Left lung (tissue), 10 donors: ENCODE data around the gene SOAT2. TPM values are rescaled to one million over a fixed set of nuclear protein-coding genes. Genes with fewer than 3 reads are reported as not detected.

Experiments
- ATAC-seq: fragments of 200-7000 bp; cut with Tn5 transposase; one replicate; pipeline ENCODE4 v1.9.1; 2020; ENCODE audit warnings: moderate library complexity
- DNase-seq, 4 donors: peaks; one replicate each; pipeline ENCODE4 v3.0.0-alpha.2; 2013 to 2020
- H3K27ac ChIP-seq, 2 donors: fragments of 200-600 bp; sonication (generic) in 1 of 2; one replicate each; pipeline versions ENCODE4 v1.5.0 to v1.8.0; 2020 to 2021
- H3K27me3 ChIP-seq, 2 donors: fragments of 200-600 bp; sonication (generic) in 1 of 2; one replicate each; pipeline versions ENCODE4 v1.5.0 to v1.8.0; 2020 to 2021
- H3K36me3 ChIP-seq, 2 donors: fragments of 200-600 bp; sonication (generic) in 1 of 2; one replicate each; pipeline versions ENCODE4 v1.5.0 to v1.8.0; 2020 to 2021
- H3K4me1 ChIP-seq, 2 donors: fragments of 200-600 bp; one replicate each; pipeline ENCODE4 v1.8.0; 2021
- H3K4me3 ChIP-seq, 2 donors: fragments of 200-600 bp; sonication (generic) in 1 of 2; one replicate each; pipeline versions ENCODE4 v1.5.0 to v1.8.0; 2020 to 2021; ENCODE audit warnings: mild to moderate bottlenecking in 1 of 2
- H3K9me3 ChIP-seq, 2 donors: fragments of 200-600 bp; sonication (generic) in 1 of 2; one replicate each; pipeline versions ENCODE4 v1.5.0 to v1.8.0; 2020 to 2021
- intact Hi-C, 2 donors: fragments of 100-400 bp; cut with DNase I; formaldehyde crosslinking; loops; one replicate each; pipeline versions ENCODE4 v1.11.2 to v1.14.2; 2022
- polyA plus RNA-seq, 6 donors: library from polyadenylated mRNA; unstranded; fragments of 120-200 nt; gene quantifications; one replicate each; pipeline ENCODE4 v1.2.1, GENCODE V29; 2013; ENCODE audit not compliant: insufficient read length in 6 of 6
- total RNA-seq, 2 donors: library from RNA; stranded (reverse); fragmentation: NEBNext Ultra II Directional; extraction: Animal tissue kit (Norgen Biotek cat#: 25700); gene quantifications; one replicate each; pipeline ENCODE4 v1.2.1, GENCODE V29; 2021
- TF ChIP-seq, protein P1 (sequence below), 2 donors: fragments of 200-600 bp; sonication (generic) in 1 of 2; IDR thresholded peaks; one replicate each; pipeline versions ENCODE4 v1.5.0 to v1.8.0; 2021; ENCODE audit warnings: antibody characterized with exemption in 2 of 2
- donor health status: DM: no; HTN: yes; CAD: no.
- donor health status: DM: no; HTN: no; CAD: no.

SOAT2 gene
- total and polyA plus RNA-seq, 8 donors = 0.13 to 0.42 (median 0.19) TPM; not detected in 2

DNA sequence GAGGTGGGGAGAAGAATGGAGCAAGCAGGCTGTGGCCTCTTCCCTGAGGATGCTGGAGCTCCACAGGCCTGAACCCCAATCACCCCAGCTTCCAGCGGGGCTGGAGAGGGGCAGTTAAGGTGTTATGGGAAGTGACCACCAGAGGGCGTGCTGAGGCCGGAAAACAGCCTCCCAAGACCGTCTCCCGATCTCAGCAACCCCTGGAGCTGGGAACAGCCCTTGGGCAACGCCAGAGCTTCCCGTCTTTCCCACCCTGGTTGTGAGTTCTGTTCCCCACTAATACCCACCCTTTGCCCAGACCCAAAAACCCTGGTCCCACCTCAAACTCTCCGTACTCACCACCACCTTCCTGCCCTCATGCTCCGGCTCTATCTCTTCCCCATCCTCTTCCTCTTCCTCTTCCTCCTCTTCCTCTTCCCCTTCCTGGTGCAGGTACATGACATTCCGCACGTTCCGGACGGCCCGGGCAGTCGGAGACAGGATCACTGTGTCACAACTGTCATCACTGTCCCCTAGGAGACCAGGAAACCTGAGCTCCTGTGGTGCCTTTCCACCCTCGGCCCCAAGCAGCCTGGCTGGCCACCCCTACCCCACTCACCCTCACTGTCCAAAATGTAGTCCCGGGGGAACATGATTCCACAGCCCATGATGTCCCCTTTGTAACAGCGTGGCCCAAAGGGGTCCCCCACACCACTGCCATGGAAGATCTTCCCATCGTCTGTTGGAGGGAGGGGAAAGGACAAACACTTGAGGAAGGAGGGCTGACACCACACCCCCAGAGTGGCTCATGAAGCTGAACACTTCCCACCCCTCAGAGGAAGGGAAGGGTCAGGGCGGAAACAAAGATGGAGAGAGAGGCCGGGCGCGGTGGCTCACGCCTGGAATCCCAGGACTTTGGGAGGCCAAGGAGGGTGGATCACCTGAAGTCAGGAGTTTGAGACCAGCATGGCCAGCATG is 37.0 kb upstream of the SOAT2 start:
- intact Hi-C loops = loop anchor here in 1 of 2 donors (2.0 kb wide), 1 partner anchor 33 kb away; no protein-coding TSS in a partner anchor
- ATAC-seq = peak; percentile 65
- Histone ChIP-seq H3K27me3 (no peaks in the 10 kb centered on the region), H3K4me3 (no peak overlapping the region), H3K4me1 (peaks cover 11 to 48% of the 10 kb centered on the region in 2 donors), H3K9me3 (no peaks in the 10 kb centered on the region), H3K36me3 (peaks cover 5 to 89% of the 10 kb centered on the region in 2 donors), H3K27ac (peak overlapping the region in 1 of 2 donors; percentile 25)
- TF ChIP-seq, protein P1, sequence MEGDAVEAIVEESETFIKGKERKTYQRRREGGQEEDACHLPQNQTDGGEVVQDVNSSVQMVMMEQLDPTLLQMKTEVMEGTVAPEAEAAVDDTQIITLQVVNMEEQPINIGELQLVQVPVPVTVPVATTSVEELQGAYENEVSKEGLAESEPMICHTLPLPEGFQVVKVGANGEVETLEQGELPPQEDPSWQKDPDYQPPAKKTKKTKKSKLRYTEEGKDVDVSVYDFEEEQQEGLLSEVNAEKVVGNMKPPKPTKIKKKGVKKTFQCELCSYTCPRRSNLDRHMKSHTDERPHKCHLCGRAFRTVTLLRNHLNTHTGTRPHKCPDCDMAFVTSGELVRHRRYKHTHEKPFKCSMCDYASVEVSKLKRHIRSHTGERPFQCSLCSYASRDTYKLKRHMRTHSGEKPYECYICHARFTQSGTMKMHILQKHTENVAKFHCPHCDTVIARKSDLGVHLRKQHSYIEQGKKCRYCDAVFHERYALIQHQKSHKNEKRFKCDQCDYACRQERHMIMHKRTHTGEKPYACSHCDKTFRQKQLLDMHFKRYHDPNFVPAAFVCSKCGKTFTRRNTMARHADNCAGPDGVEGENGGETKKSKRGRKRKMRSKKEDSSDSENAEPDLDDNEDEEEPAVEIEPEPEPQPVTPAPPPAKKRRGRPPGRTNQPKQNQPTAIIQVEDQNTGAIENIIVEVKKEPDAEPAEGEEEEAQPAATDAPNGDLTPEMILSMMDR (IDR thresholded peaks at IDR 0.05) = peak; percentile 85 to 94
- DNase-seq = peak; percentile 74 to 88 (median 82)

DNA sequence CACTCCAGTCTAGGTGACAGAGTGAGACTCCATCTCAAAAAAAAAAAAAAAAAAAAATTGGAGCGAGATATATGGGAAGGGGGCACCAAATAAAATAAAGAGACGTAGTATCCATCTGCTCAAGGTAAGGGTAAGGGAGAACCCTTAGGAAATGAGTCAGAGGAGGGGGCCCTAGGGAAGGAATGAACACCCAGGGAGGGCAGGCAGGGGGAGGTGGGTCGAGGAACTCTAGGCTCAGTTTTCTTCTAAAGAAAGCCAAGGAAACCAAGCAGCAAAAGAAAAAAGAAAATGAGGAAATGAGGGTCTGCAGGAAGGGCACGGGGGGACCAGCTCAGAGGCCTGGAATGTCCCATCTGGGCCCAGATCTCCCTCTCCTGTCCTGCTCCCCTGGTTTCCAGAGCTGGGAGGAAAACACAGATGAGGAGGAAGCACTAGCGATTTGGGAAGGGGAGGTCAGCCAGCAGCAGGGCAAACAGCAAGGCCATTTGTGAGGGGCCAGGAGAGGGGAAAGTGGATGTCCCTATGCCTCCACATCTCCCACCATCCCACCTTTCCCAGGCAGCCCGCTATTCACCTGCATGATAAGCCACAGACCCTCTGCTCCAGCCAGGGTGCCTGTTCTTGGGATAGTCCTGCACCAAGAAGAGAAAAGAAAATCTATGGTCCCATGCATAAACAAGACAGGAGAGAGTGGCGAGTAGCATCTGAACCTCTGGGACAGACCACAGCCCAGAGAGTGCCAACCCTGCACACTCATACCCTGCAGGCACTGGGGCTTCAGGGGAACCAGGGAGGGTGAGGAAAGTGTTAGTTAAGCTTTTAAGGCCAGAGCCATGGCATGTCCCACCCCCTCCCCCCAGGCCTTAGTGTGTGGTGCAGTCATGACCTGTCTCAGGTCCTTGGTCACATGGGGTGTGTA is 36.0 kb upstream of the SOAT2 start:
- intact Hi-C loops = no loop called here
- ATAC-seq (no peak), DNase-seq (no peak)
- TF ChIP-seq, protein P1 (IDR thresholded peaks at IDR 0.05) = no peak
- H3K9me3 ChIP-seq = no peaks in the 10 kb centered on the region
- no peak overlapping the region for H3K4me3 ChIP-seq
- no peak overlapping the region for H3K27ac ChIP-seq
- H3K4me1 ChIP-seq = peaks cover 16 to 49% of the 10 kb centered on the region in 2 donors
- H3K36me3 ChIP-seq = peaks cover under 1 to 94% of the 10 kb centered on the region in 2 donors
- no peaks in the 10 kb centered on the region for H3K27me3 ChIP-seq

DNA sequence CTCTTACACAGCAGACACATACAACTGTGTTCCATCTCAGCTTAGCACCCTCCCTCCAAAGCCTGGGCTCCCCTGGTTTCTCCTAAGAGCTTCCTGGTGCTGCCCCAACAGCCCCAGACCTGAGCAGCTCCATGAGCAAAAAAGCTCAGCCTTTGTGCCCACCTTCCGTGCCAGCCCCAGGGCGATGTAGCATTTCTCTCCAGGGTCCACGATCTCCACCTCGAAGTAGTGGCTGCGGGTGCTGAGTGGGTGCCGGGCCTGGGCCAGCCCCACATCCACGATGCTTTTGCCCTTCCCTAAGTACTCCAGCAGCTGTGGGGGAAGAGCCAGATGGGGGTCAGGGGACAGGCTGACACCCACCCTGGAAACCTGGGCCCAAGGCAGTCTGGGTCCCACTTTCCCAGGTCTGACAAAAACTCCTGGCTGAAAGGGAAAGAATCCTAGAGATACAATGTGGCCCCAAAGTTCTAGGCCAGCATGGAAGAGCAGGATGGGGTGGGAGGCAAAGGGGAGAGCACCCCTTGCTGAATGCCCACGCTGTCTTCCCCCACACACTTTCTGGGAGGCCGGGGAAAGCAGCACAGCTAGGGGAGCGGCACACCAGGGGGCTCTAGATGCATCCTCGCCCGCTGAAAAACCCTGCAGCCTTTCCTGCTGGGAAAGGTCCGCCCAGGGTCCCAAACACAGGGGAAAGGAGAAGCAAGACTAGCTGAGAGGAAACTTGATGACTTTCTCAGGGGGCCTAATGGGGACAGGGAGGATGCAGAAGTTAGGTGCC is 35.1 kb upstream of the SOAT2 start:
- ATAC-seq (no peak), DNase-seq (peak in 1 of 4 donors; percentile 46)
- peaks cover 0 to 86% of the 10 kb centered on the region in 2 donors for H3K36me3 ChIP-seq
- no peak overlapping the region for H3K27ac ChIP-seq
- H3K4me3 ChIP-seq = no peak overlapping the region
- no peaks in the 10 kb centered on the region for H3K27me3 ChIP-seq
- H3K9me3 ChIP-seq = no peaks in the 10 kb centered on the region
- TF ChIP-seq, protein P1 (IDR thresholded peaks at IDR 0.05) = no peak
- H3K4me1 ChIP-seq = peaks cover 22 to 51% of the 10 kb centered on the region in 2 donors
- intact Hi-C loops = no loop called here

DNA sequence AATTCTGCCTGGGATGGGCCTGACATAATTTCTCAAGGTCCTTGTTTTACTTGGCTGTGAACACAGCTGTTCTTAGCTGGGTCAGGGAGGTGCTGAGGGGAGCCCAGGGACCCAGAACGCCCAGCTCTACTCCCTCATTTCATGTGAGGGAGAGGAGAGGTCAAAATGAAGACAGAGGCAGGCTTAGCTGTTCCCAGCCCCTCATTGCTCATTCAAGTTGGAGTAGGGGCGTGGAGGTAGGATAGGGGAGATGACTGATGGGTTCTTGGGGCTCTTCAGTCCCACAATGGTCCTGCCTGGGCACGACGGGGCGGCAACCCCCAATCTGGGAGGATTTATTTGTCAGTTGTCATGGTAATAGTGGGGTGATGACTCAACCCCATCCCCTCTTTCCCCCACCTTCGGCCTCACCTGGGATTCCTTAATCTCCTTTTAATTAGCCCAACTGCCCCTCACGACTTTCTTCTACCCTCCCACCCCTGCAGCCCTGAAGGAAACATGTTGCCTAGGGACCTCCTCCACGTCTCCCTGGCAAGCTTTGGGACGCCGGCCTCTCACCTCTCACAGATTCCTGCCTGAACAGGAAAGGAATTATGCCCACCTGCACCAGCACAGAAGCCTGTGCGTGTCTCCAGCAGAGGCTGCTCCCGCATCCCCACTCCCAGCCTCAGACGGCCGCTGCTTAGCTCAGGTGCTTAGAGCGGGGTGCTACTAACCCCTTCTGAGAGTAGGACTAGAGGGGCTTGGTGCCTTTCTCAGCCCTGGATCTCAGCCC is 34.3 kb upstream of the SOAT2 start:
- Histone ChIP-seq H3K9me3 (no peaks in the 10 kb centered on the region), H3K4me3 (no peak overlapping the region), H3K4me1 (peaks cover 26 to 59% of the 10 kb centered on the region in 2 donors), H3K36me3 (peaks cover 0 to 80% of the 10 kb centered on the region in 2 donors), H3K27ac (no peak overlapping the region), H3K27me3 (no peaks in the 10 kb centered on the region)
- DNase-seq (no peak), ATAC-seq (no peak)
- intact Hi-C loops = no loop called here
- TF ChIP-seq, protein P1 (IDR thresholded peaks at IDR 0.05) = no peak
